GM11168 (cell line): ENCODE data around the gene LTBP1.

ENCODE experiments used
- in situ Hi-C: fragments of 300-500 bp; cut with MboI; formaldehyde crosslinking; loops from one replicate; pipeline ENCODE4 v1.12.0; 2022; ENCODE audit warnings: low sequenced_read_pairs; ENCODE audit not compliant: unreplicated experiment

Gene LTBP1

DNA sequence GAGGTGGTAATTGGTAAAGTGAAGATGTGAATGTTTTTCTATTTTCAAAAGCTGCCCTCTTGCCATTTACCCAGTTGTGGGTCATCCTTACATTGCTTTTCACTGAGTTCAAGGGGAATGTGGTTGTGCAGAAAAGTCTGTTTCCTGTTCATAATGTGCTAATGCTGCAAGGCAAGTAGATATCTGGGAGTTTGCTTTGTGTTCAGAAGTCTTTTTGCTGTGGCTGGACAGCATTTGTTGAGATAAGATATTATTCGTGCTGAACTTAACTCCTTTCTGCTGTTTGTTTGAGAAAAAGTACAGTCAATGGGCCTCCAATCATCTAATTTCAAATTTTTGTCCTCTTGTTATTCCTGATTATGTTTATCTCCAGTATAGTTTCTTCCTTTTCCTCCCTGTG, 263.2 kb downstream of the LTBP1 start:
- in situ Hi-C loops, result no loop called here

DNA sequence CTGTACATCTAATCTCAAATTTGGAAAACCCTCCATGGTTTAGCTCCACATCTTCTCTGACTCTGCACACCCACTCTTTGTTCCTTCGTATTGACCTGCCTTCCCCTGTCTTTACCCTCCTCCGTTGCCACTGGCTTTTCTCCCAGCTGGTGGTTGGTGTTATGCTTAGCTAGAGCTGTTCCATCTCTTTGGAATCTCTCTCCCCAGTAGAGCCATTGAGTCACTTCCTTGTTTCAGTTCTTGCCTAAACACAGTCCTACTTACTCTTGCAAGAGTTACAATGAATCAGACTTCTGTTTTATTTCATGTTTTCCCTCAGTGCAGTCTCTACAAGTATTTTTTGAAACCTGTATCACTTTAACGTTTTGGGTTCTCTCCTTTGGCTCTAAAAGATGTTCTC, 263.9 kb downstream of the LTBP1 start:
- in situ Hi-C loops, result no loop called here

DNA sequence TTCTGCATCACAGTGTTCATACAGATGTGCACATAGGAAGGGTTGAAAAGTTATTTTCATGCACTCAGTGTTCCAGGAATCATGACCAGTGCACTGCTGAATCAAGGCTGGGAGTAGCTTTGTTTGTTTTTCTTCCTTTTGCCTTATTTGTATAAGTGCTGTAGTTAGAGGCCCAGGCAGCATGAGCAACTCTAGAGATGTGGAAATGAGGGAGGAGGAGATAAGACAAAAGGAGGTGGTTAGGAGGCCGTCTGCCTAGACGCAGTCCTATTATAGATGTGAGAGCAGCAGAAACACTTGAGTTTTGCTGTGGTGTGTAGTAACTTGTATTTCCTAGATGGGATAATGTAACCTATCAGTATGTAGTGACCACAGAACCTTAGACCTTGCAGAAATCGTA, 265.4 kb downstream of the LTBP1 start:
- in situ Hi-C loops, result no loop called here

DNA sequence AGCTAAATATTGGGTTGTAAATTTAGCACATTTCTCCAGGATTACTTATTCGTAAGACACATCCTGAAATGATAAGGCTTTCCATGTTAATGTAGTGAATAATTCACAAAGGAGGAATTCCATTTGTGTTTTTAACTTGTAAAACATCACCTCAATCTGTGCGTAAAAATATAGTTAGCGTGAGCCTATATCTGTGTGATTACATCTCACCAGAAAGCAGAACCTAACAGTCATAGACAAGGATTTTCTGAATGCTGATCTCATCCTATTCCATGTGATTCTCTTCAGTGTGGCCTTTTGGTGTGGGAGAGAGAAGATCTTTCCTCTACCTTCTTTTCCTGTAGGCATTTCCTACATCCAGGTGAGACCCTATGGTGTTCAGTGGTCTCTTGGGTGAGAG, 266.5 kb downstream of the LTBP1 start:
- in situ Hi-C loops, result no loop called here

DNA sequence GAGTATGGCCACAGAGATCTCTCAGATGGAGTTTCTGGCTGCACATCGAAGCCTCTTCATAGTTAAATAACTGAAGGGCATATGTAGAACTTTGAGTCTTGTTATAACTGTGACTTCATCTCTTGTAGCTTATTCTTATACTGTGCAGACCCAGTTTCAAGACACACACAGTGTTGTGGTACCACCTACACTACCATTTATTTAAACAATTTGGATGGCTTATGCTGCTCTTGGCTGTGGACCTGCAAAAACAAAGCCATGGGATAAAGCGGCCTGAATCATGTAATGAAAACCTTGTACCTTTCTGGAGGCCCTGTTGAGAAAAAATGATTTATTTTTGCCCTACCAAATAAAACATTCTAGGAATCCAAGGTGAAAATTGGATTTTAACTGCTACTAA, 266.9 kb downstream of the LTBP1 start:
- in situ Hi-C loops, result no loop called here

DNA sequence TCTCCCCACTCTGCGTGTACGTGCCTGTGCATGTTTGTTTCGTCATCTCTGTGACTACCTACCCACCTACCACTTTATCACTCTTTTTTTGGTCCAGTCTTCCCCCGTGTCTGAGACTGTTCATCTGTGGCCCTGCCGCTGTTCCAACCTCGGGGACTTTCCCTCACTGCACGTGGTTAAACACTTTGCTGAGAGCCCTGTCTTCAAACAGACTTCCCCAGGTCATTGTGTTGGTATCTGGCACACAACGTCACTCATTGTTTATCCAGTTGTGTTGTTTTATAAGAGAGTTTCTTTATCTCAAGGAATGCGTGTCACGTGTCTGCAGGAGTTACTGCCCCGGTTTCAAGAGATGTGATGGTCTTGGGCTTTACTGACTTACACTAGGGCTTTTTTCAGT, 267.7 kb downstream of the LTBP1 start:
- in situ Hi-C loops, result no loop called here

DNA sequence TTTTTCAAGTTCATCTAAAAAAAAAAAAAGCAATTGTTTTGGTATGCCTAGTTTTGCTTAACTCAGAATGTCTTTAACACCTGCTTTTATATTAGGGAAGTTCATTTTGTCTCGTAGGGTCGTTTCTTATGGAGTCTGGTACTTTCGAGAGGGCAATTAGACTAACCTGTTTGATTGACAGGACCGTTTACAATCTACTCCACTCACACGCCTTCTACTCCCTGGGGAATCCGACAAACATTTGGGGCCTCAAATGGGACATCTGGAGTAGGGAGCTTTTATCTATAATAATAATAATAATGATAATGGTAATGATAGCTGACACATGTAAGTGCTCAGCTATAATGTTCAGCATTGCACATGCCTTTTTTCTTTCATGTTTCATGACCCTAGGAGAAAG, 268.1 kb downstream of the LTBP1 start:
- in situ Hi-C loops, result no loop called here

DNA sequence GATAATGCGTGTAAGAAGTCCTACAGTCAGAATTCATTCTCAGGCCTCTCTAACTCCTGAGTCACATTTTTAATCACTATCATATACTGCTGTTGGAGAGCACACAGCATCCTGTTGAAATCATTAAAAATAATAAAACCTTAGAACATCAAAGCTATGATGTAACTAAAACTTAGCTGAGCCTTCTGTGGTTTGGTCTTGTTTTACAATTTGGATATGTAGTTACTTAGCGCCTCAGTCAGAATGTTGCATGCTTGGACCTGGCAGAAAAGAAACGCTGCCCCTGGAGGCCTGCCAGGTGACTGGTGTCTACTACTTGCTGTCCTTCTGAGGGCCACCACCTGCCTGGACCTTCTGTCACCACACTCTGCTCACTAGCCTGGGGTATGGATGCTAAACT, 268.5 kb downstream of the LTBP1 start:
- in situ Hi-C loops, result no loop called here

DNA sequence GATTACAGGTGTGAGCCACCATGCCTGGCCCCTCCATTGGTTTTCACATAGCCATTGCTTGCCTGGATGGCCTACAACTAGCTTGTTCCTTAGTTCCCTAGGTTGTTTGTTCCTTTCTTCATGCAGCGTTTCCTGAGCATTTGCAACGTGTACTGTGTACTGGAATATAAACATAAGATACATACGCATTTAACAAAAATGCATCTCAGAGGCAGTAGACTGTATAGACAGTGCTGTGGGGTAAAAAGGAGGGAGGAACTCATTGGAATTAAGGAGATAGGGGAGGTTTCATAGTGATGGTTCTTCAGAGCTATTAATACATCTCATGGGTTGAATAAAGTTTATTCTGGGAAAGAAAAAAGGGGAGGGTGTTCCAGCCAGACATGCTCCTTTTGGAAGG, 269.2 kb downstream of the LTBP1 start:
- in situ Hi-C loops, result no loop called here

DNA sequence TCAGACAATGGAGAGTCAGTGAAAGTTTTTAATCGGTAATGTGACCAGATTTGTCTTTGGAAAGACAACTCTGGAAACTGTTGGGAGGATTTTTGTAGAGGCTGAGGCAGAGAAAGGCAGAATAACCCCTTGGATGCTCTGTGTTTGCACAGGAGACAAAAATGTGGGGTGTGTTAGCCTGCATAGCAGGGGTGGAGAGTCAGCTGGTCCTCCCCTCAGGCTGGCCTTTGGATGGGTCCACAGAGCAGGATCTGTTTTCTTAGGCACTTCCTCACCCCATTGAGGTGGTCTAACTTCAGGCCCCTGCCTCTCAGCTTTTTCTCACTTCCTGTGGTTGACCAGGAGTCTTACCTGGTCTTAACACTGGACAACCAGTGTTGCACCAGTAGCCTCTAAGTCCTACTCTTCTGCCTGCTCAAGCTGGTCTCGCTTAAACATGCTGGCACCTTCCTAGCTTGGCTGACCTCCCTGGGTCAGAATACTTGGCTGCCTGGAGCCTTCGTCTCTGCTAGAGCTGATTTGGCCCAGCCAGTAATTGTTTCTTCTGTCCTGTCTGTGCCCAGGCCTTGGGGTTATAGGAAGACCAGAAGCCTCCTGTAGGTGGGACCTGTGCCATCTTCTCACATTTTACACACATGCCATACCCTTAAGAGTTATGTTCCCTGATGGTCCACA, 269.9 kb downstream of the LTBP1 start:
- in situ Hi-C loops, result no loop called here

DNA sequence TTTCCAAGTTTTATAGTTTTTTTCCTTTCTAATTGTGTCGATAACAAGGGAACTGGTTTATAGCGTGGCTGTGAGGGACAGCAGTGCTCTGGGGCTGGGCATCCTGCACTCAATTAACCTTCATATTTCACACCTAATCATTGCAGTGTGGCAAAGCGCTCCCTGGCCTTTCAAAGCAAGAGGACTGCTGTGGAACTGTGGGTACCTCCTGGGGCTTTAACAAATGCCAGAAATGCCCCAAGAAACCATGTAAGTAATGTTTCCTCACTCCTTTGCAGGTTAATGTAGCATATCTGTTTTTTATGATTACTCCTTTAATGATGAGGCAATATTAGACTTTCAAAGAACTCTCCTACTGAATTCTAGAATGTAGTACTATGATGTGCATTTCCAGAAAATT, 270.7 kb downstream of the LTBP1 start:
- in situ Hi-C loops, result no loop called here

DNA sequence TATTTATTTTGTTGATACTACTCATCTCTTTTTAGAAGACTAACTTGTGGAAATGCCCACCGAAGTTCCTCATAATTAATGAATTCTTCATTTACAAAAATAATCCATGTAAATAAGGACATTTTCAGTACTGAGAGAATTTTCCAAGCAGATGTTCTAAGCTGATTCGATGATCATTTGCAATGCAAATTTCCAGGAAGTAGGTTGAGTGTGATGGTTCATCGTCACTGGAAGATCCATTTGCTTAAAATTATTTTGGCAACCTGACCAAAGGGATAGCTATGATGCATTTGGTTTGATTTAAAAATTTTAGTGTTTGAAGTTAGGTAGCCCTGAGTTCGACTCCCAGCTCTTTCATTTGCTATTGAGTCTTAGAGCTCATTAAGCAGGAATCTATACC, 272.4 kb downstream of the LTBP1 start:
- in situ Hi-C loops, result no loop called here

DNA sequence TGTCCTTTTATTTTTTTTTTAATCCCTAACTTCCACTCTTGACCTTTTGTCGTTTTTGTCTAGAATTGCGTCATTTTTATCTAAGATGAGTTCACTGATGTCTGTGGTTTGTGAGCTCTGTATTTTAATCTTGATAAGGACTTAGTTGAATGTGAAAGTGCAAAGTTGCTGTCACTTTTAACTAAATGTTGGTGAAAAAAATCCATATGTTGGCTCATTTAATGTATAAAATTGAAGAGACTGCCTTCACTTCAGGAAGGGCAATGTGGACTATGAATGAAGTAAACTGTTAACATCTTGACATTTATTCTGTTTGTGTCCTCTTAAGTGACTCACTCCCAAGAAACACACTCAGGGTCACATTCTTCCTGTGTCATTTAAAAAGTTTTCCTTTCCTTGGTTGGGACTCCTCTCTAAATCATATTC, 273.1 kb downstream of the LTBP1 start:
- in situ Hi-C loops, result no loop called here

DNA sequence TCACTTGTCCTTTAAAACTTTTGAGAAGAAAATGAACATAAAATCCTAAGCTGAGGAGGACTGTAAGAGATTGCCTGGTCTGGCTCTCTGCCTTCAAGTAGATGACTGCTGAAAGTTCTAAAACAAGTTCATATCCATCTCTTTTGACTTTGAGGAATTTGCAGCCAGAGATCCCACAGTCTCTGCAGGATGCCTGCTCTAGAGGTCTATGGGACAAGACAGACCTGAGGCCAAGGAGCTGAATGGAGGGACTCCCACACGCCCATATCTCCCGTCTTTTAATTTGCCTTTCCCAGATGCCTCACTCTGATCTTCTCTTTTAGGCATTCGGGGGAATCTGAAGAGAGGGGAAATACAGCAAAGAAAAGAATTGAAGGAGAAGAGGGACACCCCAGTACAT, 273.8 kb downstream of the LTBP1 start:
- in situ Hi-C loops, result no loop called here

DNA sequence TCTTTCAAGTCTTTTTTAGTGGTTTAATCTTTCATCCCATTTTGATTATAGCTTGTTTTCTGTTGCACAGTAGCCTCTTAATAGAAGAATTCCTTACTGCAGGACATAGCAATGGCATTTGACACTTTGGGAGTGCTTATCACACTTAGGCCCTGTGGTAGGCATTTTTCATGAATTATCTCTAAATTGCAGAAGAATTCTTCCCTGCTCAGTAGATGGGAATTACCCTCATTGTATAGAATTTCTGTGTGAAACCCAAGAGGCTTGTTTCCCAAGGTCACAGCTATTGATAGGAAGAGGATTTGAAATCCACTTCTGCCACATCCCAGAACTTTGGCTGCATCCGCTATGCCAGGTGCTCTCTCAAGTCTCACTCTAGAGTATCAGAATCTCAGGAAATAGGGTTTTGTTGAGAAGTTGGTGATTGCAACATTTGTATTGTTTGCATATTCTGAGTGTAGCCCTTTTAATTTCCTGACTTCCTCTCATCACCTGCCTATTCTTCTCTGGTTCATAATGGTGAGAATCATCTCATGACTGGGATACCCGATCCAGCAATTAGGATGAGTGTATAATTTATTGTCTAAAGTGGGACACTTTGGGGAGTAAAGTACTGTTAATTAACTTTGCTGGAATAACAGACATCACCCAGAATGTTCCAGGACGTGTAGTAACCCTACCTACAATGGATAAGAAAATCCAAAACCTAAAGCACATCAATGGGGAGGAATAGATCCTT, 274.5 kb downstream of the LTBP1 start:
- in situ Hi-C loops, result no loop called here

DNA sequence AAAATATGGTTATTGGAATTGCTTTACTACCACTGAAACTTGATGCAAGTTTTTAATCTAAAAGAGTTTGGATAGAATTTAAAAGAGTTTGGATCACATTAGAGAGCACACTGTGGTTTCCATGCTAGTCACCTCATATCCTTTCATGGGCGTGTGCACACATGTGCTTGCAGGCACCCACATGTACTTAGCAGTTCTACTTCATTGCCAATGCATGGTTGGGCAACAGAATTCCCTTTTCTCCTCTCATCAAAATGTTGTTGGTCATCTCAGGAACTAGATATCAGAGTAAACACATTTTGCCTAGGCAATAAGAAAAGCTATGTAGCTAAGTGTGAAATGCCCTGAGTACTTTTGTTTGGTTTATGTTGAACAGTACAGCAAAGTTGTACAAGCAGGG, 275.6 kb downstream of the LTBP1 start:
- in situ Hi-C loops, result no loop called here

DNA sequence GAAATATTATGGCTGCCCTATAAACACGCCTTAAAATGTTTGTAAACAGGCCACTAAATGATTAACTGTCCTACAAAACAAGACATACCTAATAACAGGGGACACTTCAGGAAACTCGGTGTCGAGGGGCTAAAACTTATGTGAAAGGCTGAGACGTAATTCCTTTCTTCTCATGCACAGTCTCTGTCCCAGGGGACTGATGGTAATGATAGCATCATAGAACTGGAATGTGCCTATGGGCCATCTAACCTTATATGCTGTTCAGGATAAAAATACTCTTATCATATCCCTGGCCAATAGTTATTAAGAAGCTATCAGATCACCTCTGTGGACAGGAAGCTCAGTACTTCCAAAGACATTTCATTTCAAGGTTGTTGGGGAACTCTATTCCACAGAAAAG, 277.1 kb downstream of the LTBP1 start:
- in situ Hi-C loops, result no loop called here

DNA sequence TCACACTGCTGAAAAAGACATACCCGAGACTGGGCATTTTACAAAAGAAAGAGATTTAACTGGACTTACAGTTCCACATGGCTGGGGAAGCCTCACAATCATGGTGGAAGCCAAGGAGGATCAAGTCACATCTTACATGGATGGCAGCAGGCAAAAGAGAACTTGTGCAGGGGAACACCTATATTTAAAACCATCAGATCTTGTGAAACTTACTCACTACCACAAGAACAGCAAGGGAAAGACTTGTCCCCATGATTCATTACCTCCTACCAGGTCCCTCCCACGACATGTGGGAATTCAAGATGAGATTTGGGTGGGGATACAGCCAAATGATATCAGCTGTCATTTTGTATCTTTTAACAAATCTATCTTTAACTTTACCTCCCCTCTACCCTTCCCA, 278.6 kb downstream of the LTBP1 start:
- in situ Hi-C loops, result no loop called here

DNA sequence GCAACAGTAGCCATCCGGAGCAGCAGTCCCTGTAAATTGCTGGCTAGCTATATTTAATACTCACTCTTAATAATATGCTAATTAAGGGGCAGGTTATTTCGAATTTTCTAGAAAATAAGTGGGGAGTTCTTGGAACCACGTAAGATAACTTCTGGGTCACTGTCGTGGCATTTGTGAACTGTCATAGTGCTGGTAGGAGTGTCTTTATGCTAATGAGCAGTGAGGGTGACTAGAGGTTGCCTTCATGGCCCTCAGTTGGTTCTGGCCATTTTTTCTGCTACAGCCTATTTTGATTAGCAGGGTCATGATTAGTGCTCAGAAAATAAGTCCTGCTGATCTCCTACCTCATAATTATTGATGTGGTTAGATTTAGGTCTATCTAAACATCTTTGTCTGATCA, 279.8 kb downstream of the LTBP1 start:
- in situ Hi-C loops, result no loop called here

DNA sequence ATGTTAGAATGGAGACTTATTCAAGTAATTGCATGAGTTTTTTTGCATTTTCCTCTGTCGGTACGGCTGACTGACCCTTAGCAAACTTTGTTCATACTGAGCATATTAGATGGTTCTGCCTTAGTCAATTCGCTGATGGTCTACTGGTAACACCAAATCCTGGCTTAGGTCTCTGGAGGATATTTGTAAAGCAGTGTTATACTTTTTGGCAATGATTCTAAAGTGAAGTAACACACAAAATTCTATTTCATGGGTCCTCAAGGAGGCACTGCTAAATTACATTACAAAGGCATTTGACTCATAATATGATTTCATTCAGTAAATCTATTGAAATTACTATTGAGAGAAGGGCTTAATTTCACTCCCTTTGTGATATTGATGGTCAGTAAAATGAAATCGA, 282.9 kb downstream of the LTBP1 start:
- in situ Hi-C loops, result no loop called here

DNA sequence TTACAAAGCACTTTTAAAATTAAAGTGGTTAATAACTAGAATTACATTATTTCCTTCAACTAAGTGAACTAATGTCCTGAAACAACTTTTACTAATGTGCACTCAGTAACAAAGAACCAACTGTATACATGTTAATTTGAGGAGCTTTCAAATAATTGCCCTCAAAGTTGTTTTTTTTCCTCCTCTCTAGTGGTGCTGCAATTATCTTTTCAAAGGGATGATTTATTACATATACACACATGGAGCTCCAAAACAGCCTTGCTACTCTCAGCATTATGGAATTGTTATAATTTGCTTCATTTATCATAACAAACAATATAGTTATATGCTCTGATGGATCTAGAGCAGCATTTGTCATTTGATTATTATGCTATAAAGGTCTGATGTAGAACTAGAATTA, 283.4 kb downstream of the LTBP1 start:
- in situ Hi-C loops, result no loop called here

DNA sequence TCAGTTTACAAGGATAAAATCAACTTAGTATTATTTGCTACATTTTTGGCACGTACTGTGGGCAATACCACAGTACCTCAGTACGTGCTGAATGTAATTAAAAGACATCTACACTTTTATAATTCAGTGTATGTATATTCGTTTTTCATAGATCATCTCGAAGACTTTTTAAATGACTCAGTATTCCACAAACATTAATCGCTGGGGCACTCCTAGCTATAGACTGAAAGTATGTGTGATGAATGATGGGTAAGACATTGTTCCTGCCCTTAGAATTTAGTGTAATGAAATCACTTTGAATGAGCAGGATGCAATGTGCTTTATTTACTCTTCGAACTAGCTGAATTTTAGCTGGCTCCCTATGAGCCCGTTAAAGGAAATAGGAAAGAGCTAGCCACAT, 284.1 kb downstream of the LTBP1 start:
- in situ Hi-C loops, result no loop called here
